Panc1 (cell line): ENCODE data around the gene RIPPLY2. TPM values are rescaled to one million over a fixed set of nuclear protein-coding genes. Genes with fewer than 3 reads are reported as not detected.

ENCODE experiments used
- ATAC-seq: fragments of 200-7000 bp; cut with Tn5 transposase; 2 replicates; pipeline ENCODE4 v1.9.1; 2020; ENCODE audit warnings: mild to moderate bottlenecking, moderate library complexity
- BruUV-seq: library from RNA; stranded (reverse); fragments of 400-500 nt; replicated peaks from 2 replicates; lab custom pipeline; 2021; lab: Mats Ljungman, UMichigan
- CTCF ChIA-PET: fragments of 300-600 bp; sonication (Branson Sonifier 250); formaldehyde crosslinking; loops from one replicate; lab custom pipeline; 2022; ENCODE audit warnings: antibody characterized with exemption; lab: Charles Lee
- POLR2A ChIA-PET: fragments of 300-600 bp; sonication (Branson Sonifier 250); formaldehyde crosslinking; loops from one replicate; lab custom pipeline; 2022; ENCODE audit warnings: antibody characterized with exemption; lab: Charles Lee
- DNase-seq: peaks from one replicate; pipeline ENCODE4 v3.0.0-alpha.2; 2010; ENCODE audit warnings: low read depth, low spot score
- H3K27ac ChIP-seq: 2 replicates; pipeline ENCODE4 v1.5.1; 2011; ENCODE audit warnings: mild to moderate bottlenecking, low read length, inconsistent platforms
- H3K27me3 ChIP-seq: fragments of 200-500 bp; sonication (Bioruptor generic); 2 replicates; pipeline ENCODE4 v1.6.0; 2014; ENCODE audit warnings: low read length, inconsistent platforms; ENCODE audit not compliant: control insufficient read depth, insufficient read depth
- H3K36me3 ChIP-seq: fragments of 200-500 bp; sonication (Bioruptor generic); 2 replicates; pipeline ENCODE4 v1.5.1; 2014; ENCODE audit warnings: inconsistent platforms, mild to moderate bottlenecking, low read length, moderate library complexity; ENCODE audit not compliant: control insufficient read depth, insufficient read depth
- H3K4me1 ChIP-seq: 2 replicates; pipeline ENCODE4 v1.5.1; 2011; ENCODE audit warnings: inconsistent platforms, mild to moderate bottlenecking, low read length, moderate library complexity; ENCODE audit not compliant: control insufficient read depth, insufficient read depth
- H3K4me3 ChIP-seq, 2 experiments: 2 replicates each; pipeline ENCODE4 v1.5.1; 2011 to 2012; ENCODE audit warnings: low read depth in 2 of 2, low read length in 2 of 2, mild to moderate bottlenecking in 2 of 2, inconsistent platforms in 1 of 2, moderate library complexity in 1 of 2
- H3K9me3 ChIP-seq: fragments of 200-500 bp; sonication (Bioruptor generic); 2 replicates; pipeline ENCODE4 v1.5.1; 2014; ENCODE audit warnings: low read depth, mild to moderate bottlenecking, inconsistent platforms, low read length, moderate library complexity; ENCODE audit not compliant: control insufficient read depth, insufficient read depth
- CTCF ChIP-seq: fragments of 450-650 bp; IDR thresholded peaks from 2 replicates; pipeline ENCODE4 v1.5.1; 2017; ENCODE audit warnings: mild to moderate bottlenecking
- POLR2AphosphoS5 ChIP-seq: IDR thresholded peaks from 2 replicates; pipeline ENCODE4 v1.6.1; 2012; ENCODE audit warnings: mild to moderate bottlenecking, low read depth, low read length, moderate library complexity
- SIN3A ChIP-seq: IDR thresholded peaks from 2 replicates; pipeline ENCODE4 v1.6.1; 2012; ENCODE audit warnings: low read depth, mild to moderate bottlenecking, low read length, moderate library complexity, borderline replicate concordance; ENCODE audit not compliant: insufficient read depth
- TCF7L2 ChIP-seq: IDR thresholded peaks from 2 replicates; pipeline ENCODE4 v1.6.1; 2011; ENCODE audit warnings: mild to moderate bottlenecking, low read depth, low read length, inconsistent platforms
- in situ Hi-C: cut with HindIII; loops from 2 replicates; pipeline ENCODE4 v1.10.0; 2016; ENCODE audit warnings: low sequenced_read_pairs, low pct_unique_long_range_greater_than_20kb
- intact Hi-C: fragments of 100-400 bp; cut with micrococcal nuclease; formaldehyde crosslinking; loops from one replicate; pipeline ENCODE4 v1.10.0; 2022; ENCODE audit not compliant: unreplicated experiment
- total RNA-seq: library from RNA; stranded (reverse); gene quantifications from one replicate; pipeline ENCODE4 v1.2.1, GENCODE V29; 2021; ENCODE audit not compliant: unreplicated experiment
- TF ChIP-seq, protein P1 (sequence below), 2 experiments: IDR thresholded peaks; 2 replicates each; pipeline ENCODE4 v1.6.1; 2011 to 2012; ENCODE audit warnings: low read depth in 2 of 2, control low read depth in 1 of 2, low read length in 1 of 2, mild to moderate bottlenecking in 1 of 2, moderate library complexity in 1 of 2; ENCODE audit not compliant: insufficient read depth in 1 of 2

The RIPPLY2 gene
- total RNA-seq, 1 experiment from 2014 or later = 6.5 TPM

DNA sequence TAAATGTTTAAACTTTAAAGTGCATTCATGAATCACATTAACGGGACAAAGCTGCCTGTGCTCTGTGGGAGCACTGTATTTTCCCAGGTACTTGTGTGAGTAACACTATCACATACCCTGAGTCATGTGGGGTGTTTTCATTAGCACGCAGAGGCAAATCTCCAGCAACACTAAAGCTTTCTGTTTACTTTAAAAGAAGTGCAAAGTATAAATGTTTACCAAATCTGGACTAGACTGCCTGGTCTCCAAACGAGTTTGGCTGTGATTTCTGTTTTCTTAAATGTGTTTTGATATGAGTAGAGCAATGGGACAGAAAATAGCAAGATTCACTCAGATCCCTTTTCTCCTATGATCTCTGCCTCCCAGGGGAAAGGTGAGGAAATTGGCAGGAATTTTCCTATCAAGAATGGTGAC, 28.8 kb upstream of the RIPPLY2 start:
- ChIA-PET CTCF (no interaction called here), POLR2A (no interaction called here)
- TF ChIP-seq POLR2AphosphoS5 (no peak), CTCF (no peak), TCF7L2 (no peak), SIN3A (no peak)
- TF ChIP-seq, protein P1, sequence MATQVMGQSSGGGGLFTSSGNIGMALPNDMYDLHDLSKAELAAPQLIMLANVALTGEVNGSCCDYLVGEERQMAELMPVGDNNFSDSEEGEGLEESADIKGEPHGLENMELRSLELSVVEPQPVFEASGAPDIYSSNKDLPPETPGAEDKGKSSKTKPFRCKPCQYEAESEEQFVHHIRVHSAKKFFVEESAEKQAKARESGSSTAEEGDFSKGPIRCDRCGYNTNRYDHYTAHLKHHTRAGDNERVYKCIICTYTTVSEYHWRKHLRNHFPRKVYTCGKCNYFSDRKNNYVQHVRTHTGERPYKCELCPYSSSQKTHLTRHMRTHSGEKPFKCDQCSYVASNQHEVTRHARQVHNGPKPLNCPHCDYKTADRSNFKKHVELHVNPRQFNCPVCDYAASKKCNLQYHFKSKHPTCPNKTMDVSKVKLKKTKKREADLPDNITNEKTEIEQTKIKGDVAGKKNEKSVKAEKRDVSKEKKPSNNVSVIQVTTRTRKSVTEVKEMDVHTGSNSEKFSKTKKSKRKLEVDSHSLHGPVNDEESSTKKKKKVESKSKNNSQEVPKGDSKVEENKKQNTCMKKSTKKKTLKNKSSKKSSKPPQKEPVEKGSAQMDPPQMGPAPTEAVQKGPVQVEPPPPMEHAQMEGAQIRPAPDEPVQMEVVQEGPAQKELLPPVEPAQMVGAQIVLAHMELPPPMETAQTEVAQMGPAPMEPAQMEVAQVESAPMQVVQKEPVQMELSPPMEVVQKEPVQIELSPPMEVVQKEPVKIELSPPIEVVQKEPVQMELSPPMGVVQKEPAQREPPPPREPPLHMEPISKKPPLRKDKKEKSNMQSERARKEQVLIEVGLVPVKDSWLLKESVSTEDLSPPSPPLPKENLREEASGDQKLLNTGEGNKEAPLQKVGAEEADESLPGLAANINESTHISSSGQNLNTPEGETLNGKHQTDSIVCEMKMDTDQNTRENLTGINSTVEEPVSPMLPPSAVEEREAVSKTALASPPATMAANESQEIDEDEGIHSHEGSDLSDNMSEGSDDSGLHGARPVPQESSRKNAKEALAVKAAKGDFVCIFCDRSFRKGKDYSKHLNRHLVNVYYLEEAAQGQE (IDR thresholded peaks at IDR 0.05; ENCODE audit: insufficient read depth in 1 of 2, low read depth in 2 of 2, low read length in 1 of 2) = no peak
- Histone ChIP-seq H3K36me3 (no peaks in the 10 kb centered on the region), H3K9me3 (no peaks in the 10 kb centered on the region), H3K4me1 (no peaks in the 10 kb centered on the region; the same call in 1 of the 2 replicates), H3K27me3 (no peaks in the 10 kb centered on the region), H3K4me3 (peak overlapping the region in 1 of 2 experiments; percentile 14; a peak in 1 of 4 replicates), H3K27ac (no peak overlapping the region)
- intact Hi-C loops = no loop called here
- ATAC-seq (peak; percentile 91), DNase-seq (peak; percentile 51)
- in situ Hi-C loops = no loop called here
- no TSS peak for BruUV-seq

GRCh38 chr6:83824831-83825230, 28.3 kb upstream of the RIPPLY2 start:
- no TSS peak for BruUV-seq
- TF ChIP-seq TCF7L2 (no peak), CTCF (no peak), POLR2AphosphoS5 (no peak), SIN3A (no peak)
- TF ChIP-seq, protein P1 (IDR thresholded peaks at IDR 0.05; ENCODE audit: insufficient read depth in 1 of 2, low read depth in 2 of 2, low read length in 1 of 2) = no peak

More at GRCh38 chr6:83824831-83825230, 28.3 kb upstream of the RIPPLY2 start:
- no peaks in the 10 kb centered on the region; the same call in 1 of the 2 replicates for H3K4me1 ChIP-seq
- intact Hi-C loops (no loop called here), in situ Hi-C loops (no loop called here)
- POLR2A ChIA-PET = no interaction called here
- H3K36me3 ChIP-seq = no peaks in the 10 kb centered on the region
- peak; percentile 31 for ATAC-seq
- no peak for DNase-seq
- H3K27me3 ChIP-seq = no peaks in the 10 kb centered on the region
- H3K27ac ChIP-seq = no peak overlapping the region
- H3K9me3 ChIP-seq = no peaks in the 10 kb centered on the region
- no peak overlapping the region for H3K4me3 ChIP-seq
- CTCF ChIA-PET = no interaction called here
